GM23338 (cell line): Measurements from ENCODE around the gene TNIP2. TPM values are rescaled to one million over a fixed set of nuclear protein-coding genes. Genes with fewer than 3 reads are reported as not detected.

Source experiments
- ATAC-seq: fragments of 200-7000 bp; cut with Tn5 transposase; 3 replicates; pipeline ENCODE4 v1.9.1; 2020
- DNase-seq: peaks from one replicate; pipeline ENCODE4 v3.0.0-alpha.2; 2015; ENCODE audit warnings: low spot score
- H2AFZ ChIP-seq: fragments of 200-600 bp; sonication (generic); 2 replicates; pipeline ENCODE4 v1.8.0; 2016; ENCODE audit warnings: antibody characterized with exemption, mild to moderate bottlenecking, moderate library complexity
- H3F3A ChIP-seq: fragments of 200-600 bp; sonication (generic); replicated peaks from 2 replicates; pipeline ENCODE4 v1.8.0; 2017; ENCODE audit warnings: antibody characterized with exemption, mixed run types, low read depth
- H3K27ac ChIP-seq: fragments of 200-600 bp; sonication (generic); 2 replicates; pipeline ENCODE4 v1.6.1; 2016; ENCODE audit warnings: low read depth
- H3K27me3 ChIP-seq: fragments of 200-600 bp; sonication (generic); 2 replicates; pipeline ENCODE4 v1.8.0; 2016; ENCODE audit warnings: mild to moderate bottlenecking, mixed run types, moderate library complexity; ENCODE audit not compliant: insufficient read depth
- H3K36me3 ChIP-seq: fragments of 200-600 bp; sonication (generic); 2 replicates; pipeline ENCODE4 v1.8.0; 2016; ENCODE audit warnings: mild to moderate bottlenecking; ENCODE audit not compliant: insufficient read depth
- H3K4me1 ChIP-seq: fragments of 200-600 bp; sonication (generic); 2 replicates; pipeline ENCODE4 v1.8.0; 2016; ENCODE audit warnings: mild to moderate bottlenecking, moderate library complexity; ENCODE audit not compliant: insufficient read depth
- H3K4me2 ChIP-seq: fragments of 200-600 bp; sonication (generic); 2 replicates; pipeline ENCODE4 v1.7.1; 2017; ENCODE audit warnings: mixed run types
- H3K4me3 ChIP-seq: fragments of 200-600 bp; sonication (generic); 2 replicates; pipeline ENCODE4 v1.6.1; 2016; ENCODE audit warnings: mixed run types
- H3K79me2 ChIP-seq: fragments of 200-600 bp; sonication (generic); replicated peaks from 2 replicates; pipeline ENCODE4 v1.8.0; 2017; ENCODE audit warnings: mild to moderate bottlenecking; ENCODE audit not compliant: insufficient read depth
- H3K9me2 ChIP-seq: fragments of 200-600 bp; sonication (generic); 2 replicates; pipeline ENCODE4 v1.8.0; 2017; ENCODE audit not compliant: insufficient read depth
- H4K20me1 ChIP-seq: fragments of 200-600 bp; sonication (generic); replicated peaks from 2 replicates; pipeline ENCODE4 v1.8.0; 2017; ENCODE audit warnings: mild to moderate bottlenecking; ENCODE audit not compliant: insufficient read depth
- H3K27ac Mint-ChIP-seq: 2 replicates; pipeline ENCODE4 v1.8.0; 2020; ENCODE audit warnings: inconsistent platforms, mild to moderate bottlenecking, moderate library complexity, mixed read lengths
- H3K27me3 Mint-ChIP-seq: 3 replicates; pipeline ENCODE4 v1.8.0; 2022; ENCODE audit warnings: low read depth, mild to moderate bottlenecking, moderate library complexity, mixed read lengths, inconsistent platforms; ENCODE audit not compliant: insufficient read depth, poor library complexity
- H3K36me3 Mint-ChIP-seq: 3 replicates; pipeline ENCODE4 v1.8.0; 2021; ENCODE audit warnings: low read depth, mild to moderate bottlenecking, inconsistent platforms, moderate library complexity, mixed read lengths
- H3K4me1 Mint-ChIP-seq: 3 replicates; pipeline ENCODE4 v1.8.0; 2020; ENCODE audit warnings: mild to moderate bottlenecking, inconsistent platforms, mixed read lengths
- H3K4me3 Mint-ChIP-seq: 3 replicates; pipeline ENCODE4 v1.8.0; 2021; ENCODE audit warnings: moderate library complexity, mild to moderate bottlenecking, inconsistent platforms, mixed read lengths
- H3K9me3 Mint-ChIP-seq: 3 replicates; pipeline ENCODE4 v1.8.0; 2020; ENCODE audit warnings: moderate library complexity, mild to moderate bottlenecking, inconsistent platforms, mixed read lengths
- CREB1 ChIP-seq: fragments of 250-450 bp; sonication (Bioruptor Pico); IDR thresholded peaks from 2 replicates; pipeline ENCODE4 v1.5.0; 2020; ENCODE audit warnings: low read depth, mild to moderate bottlenecking, moderate library complexity
- CTCF ChIP-seq, 2 experiments: fragments of 200-600 bp in 1 of 2; sonication (generic) in 1 of 2; conservative IDR thresholded peaks; 2 replicates each; pipeline versions ENCODE4 v1.5.1 to v1.6.1; 2016 to 2017; ENCODE audit warnings: antibody characterized with exemption in 2 of 2, low read depth in 2 of 2, mild to moderate bottlenecking in 2 of 2, moderate library complexity in 1 of 2
- ETS1 ChIP-seq: IDR thresholded peaks from 2 replicates; pipeline ENCODE4 v1.6.1; 2016; ENCODE audit warnings: antibody characterized with exemption
- EZH2 ChIP-seq: fragments of 200-600 bp; sonication (generic); IDR thresholded peaks from one replicate; pipeline ENCODE4 v1.8.0; 2017; ENCODE audit warnings: antibody characterized with exemption, mild to moderate bottlenecking, low read depth; ENCODE audit not compliant: unreplicated experiment
- EZH2phosphoT487 ChIP-seq: fragments of 200-600 bp; sonication (generic); IDR thresholded peaks from one replicate; pipeline ENCODE4 v1.8.1; 2018; ENCODE audit warnings: antibody characterized with exemption; ENCODE audit not compliant: unreplicated experiment
- JUNB ChIP-seq: IDR thresholded peaks from one replicate; pipeline ENCODE4 v1.6.1; 2016; ENCODE audit warnings: antibody characterized with exemption; ENCODE audit not compliant: unreplicated experiment
- NANOG ChIP-seq: IDR thresholded peaks from 2 replicates; pipeline ENCODE4 v1.6.1; 2016; ENCODE audit warnings: antibody characterized with exemption, borderline replicate concordance
- POLR2AphosphoS5 ChIP-seq: IDR thresholded peaks from 2 replicates; pipeline ENCODE4 v1.6.1; 2016; ENCODE audit warnings: antibody characterized with exemption, low read depth
- REST ChIP-seq: IDR thresholded peaks from one replicate; pipeline ENCODE4 v1.6.1; 2018; ENCODE audit warnings: antibody characterized with exemption; ENCODE audit not compliant: unreplicated experiment
- STAT1 ChIP-seq: IDR thresholded peaks from one replicate; pipeline ENCODE4 v1.6.1; 2016; ENCODE audit warnings: antibody characterized with exemption; ENCODE audit not compliant: unreplicated experiment
- ZNF114 ChIP-seq: fragments of 250-450 bp; sonication (Bioruptor Pico); IDR thresholded peaks from 2 replicates; pipeline ENCODE4 v1.5.0; 2020; ENCODE audit warnings: mild to moderate bottlenecking, moderate library complexity
- ZNF331 ChIP-seq: fragments of 250-450 bp; sonication (Bioruptor Pico); IDR thresholded peaks from 2 replicates; pipeline ENCODE4 v1.5.0; 2020; ENCODE audit warnings: low read depth, mild to moderate bottlenecking, moderate library complexity
- ZNF462 ChIP-seq: fragments of 250-450 bp; sonication (Bioruptor Pico); IDR thresholded peaks from 2 replicates; pipeline ENCODE4 v1.5.0; 2020; ENCODE audit warnings: mild to moderate bottlenecking, moderate library complexity
- polyA plus RNA-seq: library from polyadenylated mRNA; unstranded; fragments of >200 nt; fragmentation: Nextera tagmentation; extraction: Ambion mirVana; gene quantifications from 2 replicates; pipeline ENCODE4 v1.2.1, GENCODE V29; 2016
- total RNA-seq: library from RNA; depleted of rRNA; stranded (reverse); fragments of >200 nt; shearing (Covaris generic); gene quantifications from 2 replicates; pipeline ENCODE4 v1.2.3, GENCODE V29; 2014

TNIP2 gene
- total and polyA plus RNA-seq, 2 experiments from 2014 or later, result 34.8 to 61.4 TPM

GRCh38 chr4:2732526-2732925, 23.6 kb downstream of the TNIP2 start:
- Mint-ChIP-seq H3K27ac (no peak overlapping the region), H3K4me1 (no peaks in the 10 kb centered on the region; the same call in 2 of the 3 replicates), H3K9me3 (peaks cover 14% of the 10 kb centered on the region; the same call in 2 of the 3 replicates), H3K4me3 (no peak overlapping the region), H3K36me3 (peaks cover 30% of the 10 kb centered on the region), H3K27me3 (peaks cover 6% of the 10 kb centered on the region)
- no peaks in the 10 kb centered on the region for H3K79me2 ChIP-seq
- H4K20me1 ChIP-seq, result no peaks in the 10 kb centered on the region; the same call in 1 of the 2 replicates
- H3K27me3 ChIP-seq, result no peaks in the 10 kb centered on the region
- no peak for ATAC-seq
- no peaks in the 10 kb centered on the region for H3K4me1 ChIP-seq
- H3F3A ChIP-seq, result no peaks in the 10 kb centered on the region
- no peak overlapping the region for H3K4me3 ChIP-seq
- H3K9me2 ChIP-seq, result no peaks in the 10 kb centered on the region
- no peak for DNase-seq
- H3K36me3 ChIP-seq, result no peaks in the 10 kb centered on the region
- no peak for TF ChIP-seq ZNF462 (CRISPR knock-in tag)
- TF ChIP-seq EZH2phosphoT487, result no peak
- no peak for TF ChIP-seq ZNF114 (CRISPR knock-in tag)
- no peak for TF ChIP-seq NANOG
- no peak for TF ChIP-seq POLR2AphosphoS5
- no peak for TF ChIP-seq JUNB
- TF ChIP-seq STAT1, result no peak
- TF ChIP-seq ETS1, result no peak
- no peak for TF ChIP-seq REST
- no peak for TF ChIP-seq CREB1 (CRISPR knock-in tag)
- no peak for TF ChIP-seq ZNF331 (CRISPR knock-in tag)
- no peak for TF ChIP-seq CTCF (conservative IDR thresholded peaks at IDR 0.05; ENCODE audit: low read depth in 2 of 2)
- no peak for TF ChIP-seq EZH2
- no peak overlapping the region for H3K4me2 ChIP-seq
- H3K27ac ChIP-seq, result no peak overlapping the region
- H2AFZ ChIP-seq, result no peak overlapping the region
